SU-DHL-6 (cell line): ENCODE results near the gene PSMD3.

Source experiments
- CTCF ChIP-seq: fragments of 200-600 bp; sonication (generic); IDR thresholded peaks from one replicate; pipeline ENCODE4 v1.5.1; 2017; ENCODE audit warnings: antibody characterized with exemption, mild to moderate bottlenecking, low read length, moderate library complexity; ENCODE audit not compliant: insufficient read depth, poor library complexity, severe bottlenecking
- EZH2phosphoT487 ChIP-seq: fragments of 200-600 bp; sonication (generic), shearing (Covaris generic); conservative IDR thresholded peaks from 2 replicates; pipeline ENCODE4 v1.6.1; 2018; ENCODE audit warnings: mild to moderate bottlenecking, antibody characterized with exemption, low read length, moderate library complexity, mixed read lengths

DNA sequence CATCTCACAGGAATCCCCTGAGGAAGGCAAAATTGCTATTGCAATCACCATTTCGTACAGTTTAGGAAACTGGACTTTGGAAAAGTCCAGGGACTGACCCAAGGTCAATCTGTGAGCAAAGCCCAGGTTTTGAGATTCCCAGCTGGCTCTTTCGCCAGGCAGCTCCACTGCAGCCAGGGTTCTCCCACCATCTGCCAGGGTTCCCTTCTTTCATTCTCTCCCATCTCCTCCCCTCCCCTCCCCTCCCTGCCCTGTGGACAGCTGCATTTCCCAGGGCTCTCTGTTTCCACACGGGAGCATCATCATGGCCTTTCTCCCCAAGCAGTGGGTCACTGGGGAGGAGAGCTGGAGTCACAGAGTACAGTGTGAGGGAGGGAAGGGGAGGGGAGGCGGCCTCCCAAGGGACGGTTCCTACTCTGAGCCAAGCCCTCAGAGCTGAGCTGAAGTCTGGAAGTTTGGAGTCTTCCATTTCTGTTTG lies 29.7 kb upstream of the PSMD3 start:
- no peak for TF ChIP-seq CTCF
- no peak for TF ChIP-seq EZH2phosphoT487
